HepG2 (cell line): ENCODE measurements around the gene KIAA1191. TPM values are rescaled to one million over a fixed set of nuclear protein-coding genes. Genes with fewer than 3 reads are reported as not detected.

ENCODE experiments used
- ARNTL ChIP-seq: sonication (generic); formaldehyde crosslinking; IDR thresholded peaks from 2 replicates; pipeline ENCODE4 v1.4.0; 2020; ENCODE audit warnings: mild to moderate bottlenecking, missing genetic modification reagents
- FOXO1 ChIP-seq: sonication (generic); formaldehyde crosslinking; IDR thresholded peaks from 2 replicates; pipeline ENCODE4 v1.4.0; 2020; ENCODE audit warnings: missing genetic modification reagents
- MAFF ChIP-seq: IDR thresholded peaks from 2 replicates; pipeline ENCODE4 v1.6.1; 2011; ENCODE audit warnings: low read depth, low read length, improper control_type of control experiment
- SIX4 ChIP-seq: sonication (generic); formaldehyde crosslinking; IDR thresholded peaks from 2 replicates; pipeline ENCODE4 v1.4.0; 2020; ENCODE audit warnings: missing genetic modification reagents
- SMARCE1 ChIP-seq: fragments of 450-650 bp; IDR thresholded peaks from 2 replicates; pipeline ENCODE4 v1.6.1; 2017; ENCODE audit warnings: borderline replicate concordance
- SRSF9 ChIP-seq: fragments of 200-400 bp; formaldehyde crosslinking; IDR thresholded peaks from 2 replicates; pipeline ENCODE4 v1.6.1; 2018; ENCODE audit warnings: borderline replicate concordance, mild to moderate bottlenecking, low read depth, low read length; ENCODE audit not compliant: insufficient read depth, poor library complexity, severe bottlenecking
- THAP11 ChIP-seq: IDR thresholded peaks from 2 replicates; pipeline ENCODE4 v1.6.1; 2016; ENCODE audit warnings: missing biosample characterization, missing genetic modification reagents
- TSC22D2 ChIP-seq: sonication (generic); formaldehyde crosslinking; IDR thresholded peaks from 2 replicates; pipeline ENCODE4 v1.5.1; 2020; ENCODE audit warnings: missing genetic modification reagents, mild to moderate bottlenecking, borderline replicate concordance
- U2AF1 ChIP-seq: fragments of 200-400 bp; formaldehyde crosslinking; optimal IDR thresholded peaks from 2 replicates; pipeline ENCODE3; 2017; ENCODE audit warnings: mild to moderate bottlenecking, low read depth, low read length
- ZFP82 ChIP-seq: sonication (generic); formaldehyde crosslinking; IDR thresholded peaks from 2 replicates; pipeline ENCODE4 v1.5.1; 2020; ENCODE audit warnings: mild to moderate bottlenecking, missing genetic modification reagents, borderline replicate concordance
- ZNF232 ChIP-seq: sonication (generic); formaldehyde crosslinking; IDR thresholded peaks from 2 replicates; pipeline ENCODE4 v1.4.0; 2020; ENCODE audit warnings: missing genetic modification reagents, borderline replicate concordance
- ZNF546 ChIP-seq: sonication (generic); formaldehyde crosslinking; conservative IDR thresholded peaks from 2 replicates; pipeline ENCODE4 v1.8.1; 2023; ENCODE audit warnings: mild to moderate bottlenecking, missing genetic modification reagents
- ZNF841 ChIP-seq: sonication (generic); formaldehyde crosslinking; IDR thresholded peaks from 2 replicates; pipeline ENCODE4 v1.8.1; 2023; ENCODE audit warnings: missing genetic modification reagents, borderline replicate concordance
- polyA plus RNA-seq, 8 experiments: library from polyadenylated mRNA; depleted of rRNA in 3 of 8; stranded (reverse) in 7 of 8; unstranded in 1 of 8; fragments of >200 nt; fragmentation: Illumina TruSeq in 4 of 8; extraction: Trizol in 4 of 8; gene quantifications; 2 replicates each; pipeline versions ENCODE4 v1.2.1 to v1.2.3, GENCODE V29; 2011 to 2016; ENCODE audit warnings: low read depth in 4 of 8, missing spikeins in 1 of 8, mixed read lengths in 1 of 8; ENCODE audit not compliant: insufficient read depth in 1 of 8
- total RNA-seq, 5 experiments: library from RNA; depleted of rRNA; stranded (reverse); fragments of >200 nt; fragmentation: Illumina TruSeq; extraction: Trizol; gene quantifications; 2 replicates each; pipeline ENCODE4 v1.2.3, GENCODE V29; 2016; ENCODE audit warnings: low read depth in 1 of 5
- TF ChIP-seq, protein P1 (sequence below): sonication (generic); formaldehyde crosslinking; IDR thresholded peaks from 2 replicates; pipeline ENCODE4 v1.8.0; 2023; ENCODE audit warnings: mild to moderate bottlenecking, missing genetic modification reagents
- TF ChIP-seq, protein P2 (sequence below): sonication (generic); formaldehyde crosslinking; IDR thresholded peaks from 2 replicates; pipeline ENCODE4 v1.4.0; 2020; ENCODE audit warnings: mild to moderate bottlenecking, low read depth, missing genetic modification reagents
- TF ChIP-seq, protein P3 (sequence below): sonication (generic); formaldehyde crosslinking; IDR thresholded peaks from 2 replicates; pipeline ENCODE4 v1.4.0; 2020; ENCODE audit warnings: mild to moderate bottlenecking, missing genetic modification reagents
- TF ChIP-seq, protein P4 (sequence below): IDR thresholded peaks from 2 replicates; pipeline ENCODE4 v1.6.1; 2016; ENCODE audit warnings: mild to moderate bottlenecking
- TF ChIP-seq, protein P5 (sequence below): sonication (generic); formaldehyde crosslinking; IDR thresholded peaks from 2 replicates; pipeline ENCODE4 v1.4.0; 2020; ENCODE audit warnings: missing genetic modification reagents, mild to moderate bottlenecking, borderline replicate concordance
- TF ChIP-seq, protein P6 (sequence below): sonication (generic); formaldehyde crosslinking; IDR thresholded peaks from 2 replicates; pipeline ENCODE4 v1.8.1; 2023; ENCODE audit warnings: mild to moderate bottlenecking, missing genetic modification reagents

Gene KIAA1191
- total and polyA plus RNA-seq, 2 of the 13 experiments (the other 11 are each of a cell fraction or from before 2014, with no cell fraction given) = 63.6 to 103 TPM

DNA sequence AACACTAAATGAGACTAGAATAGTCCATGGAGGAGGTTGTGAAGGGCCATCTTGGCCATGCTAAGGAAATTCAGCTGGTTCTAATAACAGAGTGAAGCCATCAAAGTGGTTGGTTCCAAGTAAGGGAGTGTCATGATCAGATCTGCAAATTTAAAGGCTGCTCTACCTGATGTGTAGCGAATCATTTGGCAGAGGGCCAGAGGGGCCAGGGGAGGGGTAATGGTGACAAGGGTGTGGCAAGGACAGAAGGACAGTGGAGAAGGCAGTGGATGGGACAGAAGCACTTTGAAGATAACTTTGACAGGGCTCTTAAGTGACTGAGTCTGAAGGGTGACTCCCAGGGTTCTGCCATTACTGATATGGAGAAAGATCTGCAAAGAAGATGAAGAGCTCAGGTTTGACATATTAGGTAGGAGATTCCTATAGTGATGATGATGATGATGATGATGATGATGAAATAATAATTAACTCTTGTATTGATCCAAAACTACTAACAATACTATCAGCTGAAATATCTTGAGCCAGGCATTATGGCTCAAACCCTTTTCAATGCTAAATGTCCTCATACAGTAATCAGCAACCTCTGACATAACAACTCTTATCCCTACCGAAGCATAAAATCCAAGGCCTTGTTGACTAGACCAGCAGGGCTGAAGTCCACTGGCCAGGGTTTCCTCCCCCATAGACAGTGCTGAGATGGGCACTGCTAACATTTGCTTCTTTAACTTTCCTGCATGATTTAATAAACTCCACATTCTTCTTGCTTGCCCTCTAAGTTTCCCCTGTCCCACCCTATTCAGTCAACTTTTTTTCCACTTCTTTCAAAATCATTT is 20.0 kb downstream of the KIAA1191 start (continued):
- TF ChIP-seq, protein P1, sequence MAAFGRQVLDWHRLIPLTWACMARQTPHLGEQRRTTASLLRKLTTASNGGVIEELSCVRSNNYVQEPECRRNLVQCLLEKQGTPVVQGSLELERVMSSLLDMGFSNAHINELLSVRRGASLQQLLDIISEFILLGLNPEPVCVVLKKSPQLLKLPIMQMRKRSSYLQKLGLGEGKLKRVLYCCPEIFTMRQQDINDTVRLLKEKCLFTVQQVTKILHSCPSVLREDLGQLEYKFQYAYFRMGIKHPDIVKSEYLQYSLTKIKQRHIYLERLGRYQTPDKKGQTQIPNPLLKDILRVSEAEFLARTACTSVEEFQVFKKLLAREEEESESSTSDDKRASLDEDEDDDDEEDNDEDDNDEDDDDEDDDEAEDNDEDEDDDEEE = no peak
- TF ChIP-seq, protein P2, sequence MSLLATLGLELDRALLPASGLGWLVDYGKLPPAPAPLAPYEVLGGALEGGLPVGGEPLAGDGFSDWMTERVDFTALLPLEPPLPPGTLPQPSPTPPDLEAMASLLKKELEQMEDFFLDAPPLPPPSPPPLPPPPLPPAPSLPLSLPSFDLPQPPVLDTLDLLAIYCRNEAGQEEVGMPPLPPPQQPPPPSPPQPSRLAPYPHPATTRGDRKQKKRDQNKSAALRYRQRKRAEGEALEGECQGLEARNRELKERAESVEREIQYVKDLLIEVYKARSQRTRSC = no peak
- TF ChIP-seq, protein P3, sequence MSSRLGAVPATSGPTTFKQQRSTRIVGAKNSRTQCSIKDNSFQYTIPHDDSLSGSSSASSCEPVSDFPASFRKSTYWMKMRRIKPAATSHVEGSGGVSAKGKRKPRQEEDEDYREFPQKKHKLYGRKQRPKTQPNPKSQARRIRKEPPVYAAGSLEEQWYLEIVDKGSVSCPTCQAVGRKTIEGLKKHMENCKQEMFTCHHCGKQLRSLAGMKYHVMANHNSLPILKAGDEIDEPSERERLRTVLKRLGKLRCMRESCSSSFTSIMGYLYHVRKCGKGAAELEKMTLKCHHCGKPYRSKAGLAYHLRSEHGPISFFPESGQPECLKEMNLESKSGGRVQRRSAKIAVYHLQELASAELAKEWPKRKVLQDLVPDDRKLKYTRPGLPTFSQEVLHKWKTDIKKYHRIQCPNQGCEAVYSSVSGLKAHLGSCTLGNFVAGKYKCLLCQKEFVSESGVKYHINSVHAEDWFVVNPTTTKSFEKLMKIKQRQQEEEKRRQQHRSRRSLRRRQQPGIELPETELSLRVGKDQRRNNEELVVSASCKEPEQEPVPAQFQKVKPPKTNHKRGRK (CRISPR knock-in tag) = no peak
- TF ChIP-seq, protein P4, sequence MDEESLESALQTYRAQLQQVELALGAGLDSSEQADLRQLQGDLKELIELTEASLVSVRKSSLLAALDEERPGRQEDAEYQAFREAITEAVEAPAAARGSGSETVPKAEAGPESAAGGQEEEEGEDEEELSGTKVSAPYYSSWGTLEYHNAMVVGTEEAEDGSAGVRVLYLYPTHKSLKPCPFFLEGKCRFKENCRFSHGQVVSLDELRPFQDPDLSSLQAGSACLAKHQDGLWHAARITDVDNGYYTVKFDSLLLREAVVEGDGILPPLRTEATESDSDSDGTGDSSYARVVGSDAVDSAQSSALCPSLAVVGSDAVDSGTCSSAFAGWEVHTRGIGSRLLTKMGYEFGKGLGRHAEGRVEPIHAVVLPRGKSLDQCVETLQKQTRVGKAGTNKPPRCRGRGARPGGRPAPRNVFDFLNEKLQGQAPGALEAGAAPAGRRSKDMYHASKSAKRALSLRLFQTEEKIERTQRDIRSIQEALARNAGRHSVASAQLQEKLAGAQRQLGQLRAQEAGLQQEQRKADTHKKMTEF = no peak
- no peak for TF ChIP-seq TSC22D2 (CRISPR knock-in tag)
- TF ChIP-seq FOXO1 = peak; percentile 39; the same call in 1 of the 2 replicates
- no peak for TF ChIP-seq ARNTL (CRISPR knock-in tag)
- TF ChIP-seq SMARCE1 = no peak
- TF ChIP-seq, protein P5, sequence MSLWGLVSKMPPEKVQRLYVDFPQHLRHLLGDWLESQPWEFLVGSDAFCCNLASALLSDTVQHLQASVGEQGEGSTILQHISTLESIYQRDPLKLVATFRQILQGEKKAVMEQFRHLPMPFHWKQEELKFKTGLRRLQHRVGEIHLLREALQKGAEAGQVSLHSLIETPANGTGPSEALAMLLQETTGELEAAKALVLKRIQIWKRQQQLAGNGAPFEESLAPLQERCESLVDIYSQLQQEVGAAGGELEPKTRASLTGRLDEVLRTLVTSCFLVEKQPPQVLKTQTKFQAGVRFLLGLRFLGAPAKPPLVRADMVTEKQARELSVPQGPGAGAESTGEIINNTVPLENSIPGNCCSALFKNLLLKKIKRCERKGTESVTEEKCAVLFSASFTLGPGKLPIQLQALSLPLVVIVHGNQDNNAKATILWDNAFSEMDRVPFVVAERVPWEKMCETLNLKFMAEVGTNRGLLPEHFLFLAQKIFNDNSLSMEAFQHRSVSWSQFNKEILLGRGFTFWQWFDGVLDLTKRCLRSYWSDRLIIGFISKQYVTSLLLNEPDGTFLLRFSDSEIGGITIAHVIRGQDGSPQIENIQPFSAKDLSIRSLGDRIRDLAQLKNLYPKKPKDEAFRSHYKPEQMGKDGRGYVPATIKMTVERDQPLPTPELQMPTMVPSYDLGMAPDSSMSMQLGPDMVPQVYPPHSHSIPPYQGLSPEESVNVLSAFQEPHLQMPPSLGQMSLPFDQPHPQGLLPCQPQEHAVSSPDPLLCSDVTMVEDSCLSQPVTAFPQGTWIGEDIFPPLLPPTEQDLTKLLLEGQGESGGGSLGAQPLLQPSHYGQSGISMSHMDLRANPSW = no peak
- TF ChIP-seq ZNF232 (CRISPR knock-in tag) = no peak
- TF ChIP-seq ZNF841 (CRISPR knock-in tag) = no peak
- TF ChIP-seq THAP11 (CRISPR knock-in tag) = no peak
- no peak for TF ChIP-seq SRSF9
- no peak for TF ChIP-seq U2AF1
- TF ChIP-seq, protein P6, sequence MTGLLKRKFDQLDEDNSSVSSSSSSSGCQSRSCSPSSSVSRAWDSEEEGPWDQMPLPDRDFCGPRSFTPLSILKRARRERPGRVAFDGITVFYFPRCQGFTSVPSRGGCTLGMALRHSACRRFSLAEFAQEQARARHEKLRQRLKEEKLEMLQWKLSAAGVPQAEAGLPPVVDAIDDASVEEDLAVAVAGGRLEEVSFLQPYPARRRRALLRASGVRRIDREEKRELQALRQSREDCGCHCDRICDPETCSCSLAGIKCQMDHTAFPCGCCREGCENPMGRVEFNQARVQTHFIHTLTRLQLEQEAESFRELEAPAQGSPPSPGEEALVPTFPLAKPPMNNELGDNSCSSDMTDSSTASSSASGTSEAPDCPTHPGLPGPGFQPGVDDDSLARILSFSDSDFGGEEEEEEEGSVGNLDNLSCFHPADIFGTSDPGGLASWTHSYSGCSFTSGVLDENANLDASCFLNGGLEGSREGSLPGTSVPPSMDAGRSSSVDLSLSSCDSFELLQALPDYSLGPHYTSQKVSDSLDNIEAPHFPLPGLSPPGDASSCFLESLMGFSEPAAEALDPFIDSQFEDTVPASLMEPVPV (CRISPR knock-in tag) = no peak
- TF ChIP-seq MAFF = peak; percentile 8; the same call in 1 of the 2 replicates
- no peak for TF ChIP-seq ZFP82 (CRISPR knock-in tag)
- no peak for TF ChIP-seq ZNF546
- TF ChIP-seq SIX4 = no peak
